Endothelial cell of umbilical vein (primary cell): ENCODE data around the gene NCF4. TPM values are rescaled to one million over a fixed set of nuclear protein-coding genes. Genes with fewer than 3 reads are reported as not detected.

ENCODE experiments used
- BruUV-seq: library from RNA; stranded (reverse); fragments of 400-500 nt; replicated peaks from 2 replicates; lab custom pipeline; 2021; lab: Mats Ljungman, UMichigan
- CTCF ChIA-PET: fragments of 300-600, 350-600 bp; sonication (Branson Sonifier 250); formaldehyde crosslinking; loops from one replicate; lab custom pipeline; 2021; ENCODE audit warnings: antibody characterized with exemption, inconsistent platforms; lab: Charles Lee
- POLR2A ChIA-PET: fragments of 300-600, 350-600 bp; sonication (Branson Sonifier 250); formaldehyde crosslinking; loops from one replicate; lab custom pipeline; 2021; ENCODE audit warnings: antibody characterized with exemption, inconsistent platforms; lab: Charles Lee
- DNase-seq: peaks from one replicate; pipeline ENCODE4 v3.0.0-alpha.2; 2011; ENCODE audit warnings: low read depth, low spot score
- FAIRE-seq: peaks from 2 replicates; lab custom pipeline; 2011; peaks lifted over from hg19 to GRCh38; lab: Jason Lieb, UNC
- H2AFZ ChIP-seq: 2 replicates; pipeline ENCODE4 v1.6.0; 2012; ENCODE audit warnings: low read depth, low read length, control low read depth, inconsistent platforms
- H3K27ac ChIP-seq: 2 replicates; pipeline ENCODE4 v1.5.1; 2011; ENCODE audit warnings: low read depth, mild to moderate bottlenecking, control low read depth, low read length, moderate library complexity; ENCODE audit not compliant: insufficient read depth
- H3K27me3 ChIP-seq, 2 experiments: 2 replicates each; pipeline versions ENCODE4 v1.6.0 to v1.6.1; 2011; ENCODE audit warnings: low read length in 2 of 2, mixed read lengths in 1 of 2; ENCODE audit not compliant: control insufficient read depth in 2 of 2, insufficient read depth in 2 of 2
- H3K36me3 ChIP-seq, 2 experiments: 2 replicates in 1 of 2; 3 replicates in 1 of 2; pipeline ENCODE4 v1.5.1; 2011; ENCODE audit warnings: low read length in 2 of 2, mild to moderate bottlenecking in 1 of 2, moderate library complexity in 1 of 2; ENCODE audit not compliant: control insufficient read depth in 2 of 2, insufficient read depth in 2 of 2; ENCODE audit errors: extremely low read depth in 1 of 2
- H3K4me1 ChIP-seq: 3 replicates; pipeline ENCODE4 v1.5.1; 2011; ENCODE audit warnings: mild to moderate bottlenecking, low read length; ENCODE audit not compliant: control insufficient read depth, insufficient read depth; ENCODE audit errors: extremely low read depth
- H3K4me2 ChIP-seq: 2 replicates; pipeline ENCODE4 v1.6.1; 2011; ENCODE audit warnings: low read length, control low read depth, mixed read lengths; ENCODE audit not compliant: insufficient read depth
- H3K4me3 ChIP-seq, 3 experiments: fragments of 200-600 bp in 1 of 3; sonication (generic), shearing (Covaris generic) in 1 of 3; replicated peaks in 1 of 3; 2 replicates each; pipeline ENCODE4 v1.5.1; 2011 to 2016; ENCODE audit warnings: control low read depth in 3 of 3, low read length in 3 of 3, mild to moderate bottlenecking in 2 of 3, inconsistent platforms in 1 of 3, low read depth in 1 of 3, moderate library complexity in 1 of 3; ENCODE audit not compliant: insufficient read depth in 1 of 3
- H3K79me2 ChIP-seq: 2 replicates; pipeline ENCODE4 v1.6.0; 2012; ENCODE audit warnings: low read length, inconsistent platforms; ENCODE audit not compliant: control insufficient read depth, insufficient read depth
- H3K9ac ChIP-seq: replicated peaks from 2 replicates; pipeline ENCODE3; 2011; ENCODE audit warnings: low read length, control low read depth; ENCODE audit not compliant: insufficient read depth; ENCODE audit errors: extremely low read depth
- H3K9me1 ChIP-seq: replicated peaks from 3 replicates; pipeline ENCODE4 v1.6.0; 2011; ENCODE audit warnings: mild to moderate bottlenecking, low read length; ENCODE audit not compliant: control insufficient read depth, insufficient read depth; ENCODE audit errors: extremely low read depth
- H3K9me3 ChIP-seq: replicated peaks from 2 replicates; pipeline ENCODE4 v1.5.1; 2012; ENCODE audit warnings: low read length, inconsistent platforms; ENCODE audit not compliant: control insufficient read depth, insufficient read depth
- H4K20me1 ChIP-seq: replicated peaks from 2 replicates; pipeline ENCODE3; 2011; ENCODE audit warnings: mild to moderate bottlenecking, low read length; ENCODE audit not compliant: control insufficient read depth, insufficient read depth; ENCODE audit errors: extremely low read depth
- EZH2 ChIP-seq: IDR thresholded peaks from 2 replicates; pipeline ENCODE4 v1.6.1; 2012; ENCODE audit warnings: borderline replicate concordance, low read depth, mild to moderate bottlenecking, moderate library complexity, low read length, inconsistent platforms; ENCODE audit not compliant: severe bottlenecking
- FOS ChIP-seq: IDR thresholded peaks from 2 replicates; pipeline ENCODE4 v1.6.1; 2011; ENCODE audit warnings: mild to moderate bottlenecking, low read length, moderate library complexity, borderline replicate concordance; ENCODE audit not compliant: insufficient read depth
- GATA2 ChIP-seq: IDR thresholded peaks from 2 replicates; pipeline ENCODE4 v1.7.0; 2011; ENCODE audit warnings: low read depth, mild to moderate bottlenecking, moderate library complexity, mixed read lengths, low read length; ENCODE audit not compliant: insufficient read length, insufficient read depth
- JUN ChIP-seq: IDR thresholded peaks from 2 replicates; pipeline ENCODE4 v1.6.1; 2011; ENCODE audit warnings: borderline replicate concordance, low read depth; ENCODE audit not compliant: insufficient read length, insufficient read depth
- MYC ChIP-seq: IDR thresholded peaks from one replicate; pipeline ENCODE4 v1.6.1; 2011; ENCODE audit warnings: mild to moderate bottlenecking, low read depth, low read length
- POLR2A ChIP-seq: IDR thresholded peaks from 2 replicates; pipeline ENCODE4 v1.6.1; 2012; ENCODE audit warnings: low read depth, mild to moderate bottlenecking, control low read depth, low read length
- POLR2AphosphoS5 ChIP-seq: IDR thresholded peaks from 2 replicates; pipeline ENCODE4 v1.6.1; 2012; ENCODE audit warnings: low read depth, mild to moderate bottlenecking, control low read depth, low read length, moderate library complexity; ENCODE audit not compliant: insufficient read depth
- dilution Hi-C: fragments of 300-500 bp; cut with MboI; formaldehyde crosslinking; loops from one replicate; pipeline ENCODE4 v1.15.0; 2019; ENCODE audit warnings: low sequenced_read_pairs; ENCODE audit not compliant: extremely low pct_ligation_motif_present
- intact Hi-C: fragments of 100-400 bp; cut with micrococcal nuclease; formaldehyde crosslinking; loops from one replicate; pipeline ENCODE4 v1.10.0; 2022
- polyA plus RNA-seq, 4 experiments: library from polyadenylated mRNA; depleted of rRNA in 3 of 4; stranded (reverse) in 3 of 4; unstranded in 1 of 4; fragments of >200 nt; gene quantifications; 2 replicates each; pipeline versions ENCODE4 v1.2.1 to v1.2.3, GENCODE V29; 2011 to 2012; ENCODE audit warnings: missing spikeins in 1 of 4
- total RNA-seq: library from RNA; stranded (reverse); gene quantifications from 2 replicates; pipeline ENCODE4 v1.2.3, GENCODE V29; 2021
- TF ChIP-seq, protein P1 (sequence below), 2 donors: IDR thresholded peaks; 1 replicate in 1 of 2; 2 replicates in 1 of 2; pipeline ENCODE4 v1.5.1; 2011; ENCODE audit warnings: low read length in 2 of 2, mild to moderate bottlenecking in 2 of 2, moderate library complexity in 2 of 2, control low read depth in 1 of 2, inconsistent platforms in 1 of 2, low read depth in 1 of 2; ENCODE audit not compliant: insufficient read depth in 1 of 2; ENCODE audit errors: extremely low read depth in 1 of 2
- TF ChIP-seq, protein P2 (sequence below): IDR thresholded peaks from 2 replicates; pipeline ENCODE4 v1.6.1; 2011; ENCODE audit not compliant: insufficient read depth, insufficient read length

The NCF4 gene
- total and polyA plus RNA-seq, 2 donors (not counting 3 experiments of a cell fraction or from before 2014, with no cell fraction given): 0.07 TPM; not detected in 1

DNA sequence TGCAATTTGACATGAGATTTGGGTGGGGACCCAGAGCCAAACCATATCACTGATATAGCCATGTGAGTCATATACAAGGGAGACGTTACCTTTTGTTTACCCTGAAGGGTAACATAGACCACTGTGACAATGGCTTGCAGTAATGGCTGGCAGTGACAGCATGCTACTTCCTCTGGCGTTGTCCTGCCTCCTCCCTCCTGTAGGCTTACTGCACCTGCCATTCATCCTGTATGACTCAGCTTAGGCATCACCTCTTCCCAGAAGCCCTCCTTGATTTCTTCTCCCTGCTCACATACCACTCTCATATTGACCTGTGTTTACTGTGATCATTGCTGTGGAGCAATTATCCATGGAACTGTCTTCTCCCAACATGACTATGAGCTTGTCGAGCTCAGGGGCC lies 32.0 kb upstream of the NCF4 start:
- peaks cover 4 to 5% of the 10 kb centered on the region in 2 experiments for H3K27me3 ChIP-seq
- H3K36me3 ChIP-seq: no peaks in the 10 kb centered on the region
- ChIA-PET POLR2A (no interaction called here), CTCF (interaction anchor here (0.7 to 1.4 kb wide), 3 partner anchors 8 to 47 kb away, joined by 3 to 8 read pairs (median 3); no protein-coding TSS in a partner anchor)
- FAIRE-seq (no peak), DNase-seq (no peak)
- peaks cover under 1% of the 10 kb centered on the region for H3K4me1 ChIP-seq
- H3K27ac ChIP-seq: no peak overlapping the region
- no peak for TF ChIP-seq POLR2A
- no peak for TF ChIP-seq EZH2
- TF ChIP-seq, protein P1, sequence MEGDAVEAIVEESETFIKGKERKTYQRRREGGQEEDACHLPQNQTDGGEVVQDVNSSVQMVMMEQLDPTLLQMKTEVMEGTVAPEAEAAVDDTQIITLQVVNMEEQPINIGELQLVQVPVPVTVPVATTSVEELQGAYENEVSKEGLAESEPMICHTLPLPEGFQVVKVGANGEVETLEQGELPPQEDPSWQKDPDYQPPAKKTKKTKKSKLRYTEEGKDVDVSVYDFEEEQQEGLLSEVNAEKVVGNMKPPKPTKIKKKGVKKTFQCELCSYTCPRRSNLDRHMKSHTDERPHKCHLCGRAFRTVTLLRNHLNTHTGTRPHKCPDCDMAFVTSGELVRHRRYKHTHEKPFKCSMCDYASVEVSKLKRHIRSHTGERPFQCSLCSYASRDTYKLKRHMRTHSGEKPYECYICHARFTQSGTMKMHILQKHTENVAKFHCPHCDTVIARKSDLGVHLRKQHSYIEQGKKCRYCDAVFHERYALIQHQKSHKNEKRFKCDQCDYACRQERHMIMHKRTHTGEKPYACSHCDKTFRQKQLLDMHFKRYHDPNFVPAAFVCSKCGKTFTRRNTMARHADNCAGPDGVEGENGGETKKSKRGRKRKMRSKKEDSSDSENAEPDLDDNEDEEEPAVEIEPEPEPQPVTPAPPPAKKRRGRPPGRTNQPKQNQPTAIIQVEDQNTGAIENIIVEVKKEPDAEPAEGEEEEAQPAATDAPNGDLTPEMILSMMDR (IDR thresholded peaks at IDR 0.05; ENCODE audit: extremely low read depth in 1 of 2, insufficient read depth in 1 of 2, low read depth in 1 of 2, low read length in 2 of 2): no peak
- TF ChIP-seq, protein P2, sequence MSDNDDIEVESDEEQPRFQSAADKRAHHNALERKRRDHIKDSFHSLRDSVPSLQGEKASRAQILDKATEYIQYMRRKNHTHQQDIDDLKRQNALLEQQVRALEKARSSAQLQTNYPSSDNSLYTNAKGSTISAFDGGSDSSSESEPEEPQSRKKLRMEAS: no peak
- no peak for TF ChIP-seq JUN
- no peak for TF ChIP-seq FOS
- TF ChIP-seq GATA2: no peak
- TF ChIP-seq POLR2AphosphoS5: no peak
- no peak for TF ChIP-seq MYC
- no peaks in the 10 kb centered on the region for H4K20me1 ChIP-seq
- BruUV-seq: no TSS peak
- no peak overlapping the region for H3K4me2 ChIP-seq
- H3K9me3 ChIP-seq: no peaks in the 10 kb centered on the region
- dilution Hi-C loops: no loop called here
- H3K79me2 ChIP-seq: no peaks in the 10 kb centered on the region
- H3K9ac ChIP-seq: no peak overlapping the region
- no peaks in the 10 kb centered on the region for H3K9me1 ChIP-seq
- H3K4me3 ChIP-seq: no peak overlapping the region
- H2AFZ ChIP-seq: no peak overlapping the region
- intact Hi-C loops: no loop called here
